ENCODE measurements around the gene DCBLD1.

DNA sequence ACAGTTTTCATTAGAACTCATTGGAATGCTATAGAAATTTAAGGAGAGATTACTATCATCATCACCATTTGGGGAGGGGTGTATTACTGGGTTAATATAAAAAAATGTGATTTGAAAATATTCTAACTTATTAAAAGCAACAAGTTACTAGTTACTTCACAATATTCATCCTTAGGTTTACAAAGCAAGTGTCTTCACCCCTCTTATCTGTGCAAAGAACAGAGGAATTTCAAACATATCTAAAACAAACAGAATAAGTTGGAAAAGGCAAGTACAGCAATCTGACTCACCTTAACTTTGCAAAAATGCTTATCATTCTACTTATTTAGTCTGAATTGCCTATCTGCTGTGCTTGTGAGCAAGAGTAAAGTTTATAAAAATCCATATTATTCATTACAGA is 32.9 kb downstream of the DCBLD1 start:
- TF ChIP-seq POLR2A (IDR thresholded peaks at IDR 0.05; ENCODE audit: low read depth, low read length) (no peak), CTCF (IDR thresholded peaks at IDR 0.05; ENCODE audit: extremely low read depth in 1 of 2, insufficient read depth in 1 of 2, low read depth in 1 of 2, low read length in 2 of 2) (no peak), POLR2AphosphoS5 (IDR thresholded peaks at IDR 0.05; ENCODE audit: insufficient read depth, low read depth, low read length) (no peak)

All from endothelial cell of umbilical vein (primary cell).